SK-N-SH treated with all-trans-retinoic acid at 6 μM for 48 hours (cell line): ENCODE data around the gene MYOM3.

Source experiments
- ARNTL ChIP-seq: fragments of 450-650 bp; formaldehyde crosslinking; IDR thresholded peaks from 2 replicates; pipeline ENCODE4 v1.5.0; 2020; ENCODE audit warnings: low read depth, mild to moderate bottlenecking, moderate library complexity, borderline replicate concordance
- BACH2 ChIP-seq: fragments of 250-450 bp; sonication (Bioruptor Pico); IDR thresholded peaks from 2 replicates; pipeline ENCODE4 v1.9.0; 2021; ENCODE audit warnings: mild to moderate bottlenecking, borderline replicate concordance
- CSDC2 ChIP-seq: fragments of 250-450 bp; sonication (Bioruptor Pico); IDR thresholded peaks from 2 replicates; pipeline ENCODE4 v1.5.0; 2020; ENCODE audit warnings: mild to moderate bottlenecking, moderate library complexity
- OSR1 ChIP-seq: fragments of 250-450 bp; sonication (Bioruptor Pico); IDR thresholded peaks from 2 replicates; pipeline ENCODE4 v1.8.0; 2022; ENCODE audit warnings: moderate library complexity, mild to moderate bottlenecking, inconsistent platforms
- RARB ChIP-seq: fragments of 250-450 bp; sonication (Bioruptor Pico); IDR thresholded peaks from 2 replicates; pipeline ENCODE4 v1.8.0; 2021; ENCODE audit warnings: mild to moderate bottlenecking, moderate library complexity
- SNAI2 ChIP-seq: fragments of 250-450 bp; sonication (Bioruptor Pico); IDR thresholded peaks from 2 replicates; pipeline ENCODE4 v1.5.0; 2020; ENCODE audit warnings: mild to moderate bottlenecking, moderate library complexity
- ZC3H10 ChIP-seq: fragments of 250-450 bp; sonication (Bioruptor Pico); IDR thresholded peaks from 2 replicates; pipeline ENCODE4 v1.5.1; 2021; ENCODE audit warnings: mild to moderate bottlenecking, moderate library complexity
- ZFP3 ChIP-seq: fragments of 250-450 bp; sonication (Bioruptor Pico); IDR thresholded peaks from 2 replicates; pipeline ENCODE4 v1.5.0; 2020; ENCODE audit warnings: mild to moderate bottlenecking, moderate library complexity
- ZFP30 ChIP-seq: fragments of 450-650 bp; formaldehyde crosslinking; IDR thresholded peaks from 2 replicates; pipeline ENCODE4 v1.5.0; 2022; ENCODE audit warnings: mild to moderate bottlenecking, moderate library complexity
- ZNF565 ChIP-seq: fragments of 450-650 bp; formaldehyde crosslinking; conservative IDR thresholded peaks from 2 replicates; pipeline ENCODE4 v1.5.0; 2020; ENCODE audit warnings: low read depth, mild to moderate bottlenecking, moderate library complexity
- ZNF70 ChIP-seq: fragments of 450-650 bp; formaldehyde crosslinking; IDR thresholded peaks from 2 replicates; pipeline ENCODE4 v1.5.0; 2020; ENCODE audit warnings: mild to moderate bottlenecking, moderate library complexity
- TF ChIP-seq, protein P1 (sequence below): fragments of 250-450 bp; sonication (Bioruptor Pico); IDR thresholded peaks from 2 replicates; pipeline ENCODE4 v1.8.0; 2020; ENCODE audit warnings: mild to moderate bottlenecking, moderate library complexity, borderline replicate concordance
- TF ChIP-seq, protein P2 (sequence below): fragments of 250-450 bp; sonication (Bioruptor Pico); IDR thresholded peaks from 2 replicates; pipeline ENCODE4 v1.5.1; 2020; ENCODE audit warnings: low read depth, mild to moderate bottlenecking, moderate library complexity
- TF ChIP-seq, protein P3 (sequence below): fragments of 250-450 bp; sonication (Bioruptor Pico); IDR thresholded peaks from 2 replicates; pipeline ENCODE4 v1.5.1; 2021; ENCODE audit warnings: mild to moderate bottlenecking, moderate library complexity

DNA sequence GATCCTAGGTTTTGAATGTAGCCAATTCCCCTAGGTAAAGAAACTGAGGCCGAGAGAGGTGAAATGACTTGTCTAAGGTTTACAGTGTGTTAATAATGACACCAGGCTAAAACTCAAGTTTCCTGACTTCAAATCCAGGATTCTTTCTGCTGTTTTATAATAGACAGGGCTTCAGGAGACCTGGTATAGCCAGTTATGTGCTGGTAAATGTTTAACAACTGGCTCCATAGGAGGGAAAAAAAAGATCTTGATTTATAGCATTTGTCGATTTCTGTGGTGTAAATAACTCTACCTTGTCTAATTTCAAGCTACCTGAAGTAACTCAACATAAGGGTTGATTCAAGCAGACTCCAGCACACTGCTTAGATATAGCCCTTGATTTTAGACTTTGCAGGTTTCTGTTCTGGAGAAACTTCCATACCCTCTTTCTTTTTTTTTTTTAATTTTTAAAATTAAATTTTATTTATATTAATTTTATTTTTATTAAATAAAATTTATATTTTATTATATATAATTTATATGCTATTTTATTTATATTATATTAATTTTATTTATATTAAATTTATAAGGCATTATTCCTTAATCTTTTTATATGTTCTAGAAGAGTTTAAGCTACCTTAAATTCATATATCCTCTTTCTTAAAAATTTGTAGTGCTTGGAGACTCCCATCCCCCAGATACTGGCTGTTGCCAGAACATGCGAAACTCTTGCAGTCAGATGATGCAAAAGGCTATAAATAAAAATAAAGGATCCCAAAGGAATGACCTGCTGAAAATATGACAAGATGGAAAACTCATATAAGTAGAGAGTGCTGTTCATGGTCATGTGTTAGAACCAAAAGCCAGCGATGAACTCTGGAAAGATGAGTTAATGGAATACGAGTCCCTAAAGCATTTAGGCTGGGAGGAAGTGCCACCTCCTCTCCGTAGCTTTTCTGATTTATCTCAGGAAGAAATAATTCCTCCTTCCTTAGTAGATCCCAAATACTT is 96.4 kb downstream of the MYOM3 start:
- no peak for TF ChIP-seq OSR1 (CRISPR knock-in tag)
- TF ChIP-seq ARNTL (CRISPR knock-in tag), result no peak
- TF ChIP-seq CSDC2 (CRISPR knock-in tag), result no peak
- TF ChIP-seq, protein P1, sequence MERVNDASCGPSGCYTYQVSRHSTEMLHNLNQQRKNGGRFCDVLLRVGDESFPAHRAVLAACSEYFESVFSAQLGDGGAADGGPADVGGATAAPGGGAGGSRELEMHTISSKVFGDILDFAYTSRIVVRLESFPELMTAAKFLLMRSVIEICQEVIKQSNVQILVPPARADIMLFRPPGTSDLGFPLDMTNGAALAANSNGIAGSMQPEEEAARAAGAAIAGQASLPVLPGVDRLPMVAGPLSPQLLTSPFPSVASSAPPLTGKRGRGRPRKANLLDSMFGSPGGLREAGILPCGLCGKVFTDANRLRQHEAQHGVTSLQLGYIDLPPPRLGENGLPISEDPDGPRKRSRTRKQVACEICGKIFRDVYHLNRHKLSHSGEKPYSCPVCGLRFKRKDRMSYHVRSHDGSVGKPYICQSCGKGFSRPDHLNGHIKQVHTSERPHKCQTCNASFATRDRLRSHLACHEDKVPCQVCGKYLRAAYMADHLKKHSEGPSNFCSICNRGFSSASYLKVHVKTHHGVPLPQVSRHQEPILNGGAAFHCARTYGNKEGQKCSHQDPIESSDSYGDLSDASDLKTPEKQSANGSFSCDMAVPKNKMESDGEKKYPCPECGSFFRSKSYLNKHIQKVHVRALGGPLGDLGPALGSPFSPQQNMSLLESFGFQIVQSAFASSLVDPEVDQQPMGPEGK (CRISPR knock-in tag), result no peak
- TF ChIP-seq ZFP30, result no peak
- no peak for TF ChIP-seq ZNF565 (CRISPR knock-in tag)
- no peak for TF ChIP-seq ZNF70 (CRISPR knock-in tag)
- TF ChIP-seq, protein P2, sequence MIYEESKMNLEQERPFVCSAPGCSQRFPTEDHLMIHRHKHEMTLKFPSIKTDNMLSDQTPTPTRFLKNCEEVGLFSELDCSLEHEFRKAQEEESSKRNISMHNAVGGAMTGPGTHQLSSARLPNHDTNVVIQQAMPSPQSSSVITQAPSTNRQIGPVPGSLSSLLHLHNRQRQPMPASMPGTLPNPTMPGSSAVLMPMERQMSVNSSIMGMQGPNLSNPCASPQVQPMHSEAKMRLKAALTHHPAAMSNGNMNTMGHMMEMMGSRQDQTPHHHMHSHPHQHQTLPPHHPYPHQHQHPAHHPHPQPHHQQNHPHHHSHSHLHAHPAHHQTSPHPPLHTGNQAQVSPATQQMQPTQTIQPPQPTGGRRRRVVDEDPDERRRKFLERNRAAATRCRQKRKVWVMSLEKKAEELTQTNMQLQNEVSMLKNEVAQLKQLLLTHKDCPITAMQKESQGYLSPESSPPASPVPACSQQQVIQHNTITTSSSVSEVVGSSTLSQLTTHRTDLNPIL (CRISPR knock-in tag), result no peak
- TF ChIP-seq BACH2 (CRISPR knock-in tag), result no peak
- no peak for TF ChIP-seq SNAI2 (CRISPR knock-in tag)
- TF ChIP-seq RARB (CRISPR knock-in tag), result no peak
- no peak; the same call in 1 of the 2 replicates for TF ChIP-seq ZFP3 (CRISPR knock-in tag)
- no peak for TF ChIP-seq ZC3H10 (CRISPR knock-in tag)
- TF ChIP-seq, protein P3, sequence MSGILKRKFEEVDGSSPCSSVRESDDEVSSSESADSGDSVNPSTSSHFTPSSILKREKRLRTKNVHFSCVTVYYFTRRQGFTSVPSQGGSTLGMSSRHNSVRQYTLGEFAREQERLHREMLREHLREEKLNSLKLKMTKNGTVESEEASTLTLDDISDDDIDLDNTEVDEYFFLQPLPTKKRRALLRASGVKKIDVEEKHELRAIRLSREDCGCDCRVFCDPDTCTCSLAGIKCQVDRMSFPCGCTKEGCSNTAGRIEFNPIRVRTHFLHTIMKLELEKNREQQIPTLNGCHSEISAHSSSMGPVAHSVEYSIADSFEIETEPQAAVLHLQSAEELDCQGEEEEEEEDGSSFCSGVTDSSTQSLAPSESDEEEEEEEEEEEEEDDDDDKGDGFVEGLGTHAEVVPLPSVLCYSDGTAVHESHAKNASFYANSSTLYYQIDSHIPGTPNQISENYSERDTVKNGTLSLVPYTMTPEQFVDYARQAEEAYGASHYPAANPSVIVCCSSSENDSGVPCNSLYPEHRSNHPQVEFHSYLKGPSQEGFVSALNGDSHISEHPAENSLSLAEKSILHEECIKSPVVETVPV, result no peak
